RPMI8226 (cell line): Measurements from ENCODE around the gene MKRN2OS.
A peak's percentile ranks its signal among the peaks of the same experiment; 100 is the strongest.
"Not testable (repeated sequence)": the region's sequence is repeated elsewhere in the genome, so short reads cannot be mapped to it uniquely, and the experiment has no call there.

ENCODE experiments used
- DNase-seq: peaks from one replicate; pipeline ENCODE4 v3.0.0-alpha.2; 2015

Gene MKRN2OS

GRCh38 chr3:12560505-12561190 lies 15.3 kb upstream of the MKRN2OS start:
- no peak for DNase-seq

DNA sequence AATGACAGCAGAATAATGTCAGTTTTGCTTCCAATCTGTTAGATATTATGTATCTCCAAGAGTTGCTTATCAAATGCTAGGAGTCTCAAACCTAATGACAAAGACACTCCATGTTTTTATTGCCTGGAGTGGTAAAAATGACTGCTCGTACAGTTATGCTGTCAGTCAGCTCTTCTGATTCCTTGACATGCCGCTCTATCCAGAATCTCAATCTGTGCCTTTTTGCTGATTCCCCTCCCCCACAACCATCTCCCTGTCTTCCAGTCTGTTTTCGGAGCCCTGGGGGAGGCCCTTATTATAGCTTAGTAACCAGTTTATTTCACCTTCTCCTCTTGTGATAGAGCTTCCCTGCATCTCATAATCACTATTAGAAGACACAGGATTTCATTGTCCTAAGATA lies 14.2 kb upstream of the MKRN2OS start:
- no peak for DNase-seq

- DNase-seq: no peak
These were observed 13.4 kb upstream of the MKRN2OS start for GRCh38 chr3:12558706-12559105.

GRCh38 chr3:12557473-12558100 lies 12.3 kb upstream of the MKRN2OS start:
- peak; percentile 10 for DNase-seq

GRCh38 chr3:12556690-12557472 lies 11.6 kb upstream of the MKRN2OS start, which contains the start of gene MKRN2:
Gene MKRN2 (plus strand): TSS chr3:12557087. CDS start chr3:12557151, 64 bp downstream.
- DNase-seq: peak; percentile 91

GRCh38 chr3:12556314-12556689 lies 11.0 kb upstream of the MKRN2OS start:
- peak; percentile 25 for DNase-seq

DNA sequence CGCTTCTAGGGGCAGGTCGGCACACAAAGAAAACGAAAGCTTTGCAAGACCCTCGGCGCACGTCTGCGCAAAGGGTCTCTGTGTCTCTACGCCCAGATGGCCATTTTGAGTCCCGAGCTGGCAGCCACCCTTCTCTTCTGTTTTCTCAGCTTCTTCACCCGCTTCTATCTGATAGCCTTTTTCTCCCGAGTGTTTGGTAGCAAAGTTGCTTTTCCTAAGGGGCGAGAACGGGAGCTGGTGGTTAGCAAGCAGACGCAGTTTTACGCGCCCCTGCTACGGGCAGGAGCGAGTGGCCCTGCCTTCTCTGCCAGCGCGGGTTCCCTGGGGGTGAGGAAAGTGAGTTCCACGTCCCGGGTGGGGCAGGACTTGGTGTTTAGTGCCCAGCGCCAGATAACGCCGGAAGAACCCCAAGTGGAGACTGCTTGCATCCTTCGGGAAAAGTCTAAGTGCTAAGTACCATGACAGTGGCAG lies 8.7 kb upstream of the MKRN2OS start:
- peak; percentile 6 for DNase-seq

GRCh38 chr3:12549971-12550760 lies 4.9 kb upstream of the MKRN2OS start:
- no peak for DNase-seq

- no peak for DNase-seq
These were observed 437 bp downstream of the MKRN2OS start for GRCh38 chr3:12544652-12545472.

- DNase-seq: not testable (repeated sequence)
These were observed 1.8 kb downstream of the MKRN2OS start for GRCh38 chr3:12543497-12543896.

DNA sequence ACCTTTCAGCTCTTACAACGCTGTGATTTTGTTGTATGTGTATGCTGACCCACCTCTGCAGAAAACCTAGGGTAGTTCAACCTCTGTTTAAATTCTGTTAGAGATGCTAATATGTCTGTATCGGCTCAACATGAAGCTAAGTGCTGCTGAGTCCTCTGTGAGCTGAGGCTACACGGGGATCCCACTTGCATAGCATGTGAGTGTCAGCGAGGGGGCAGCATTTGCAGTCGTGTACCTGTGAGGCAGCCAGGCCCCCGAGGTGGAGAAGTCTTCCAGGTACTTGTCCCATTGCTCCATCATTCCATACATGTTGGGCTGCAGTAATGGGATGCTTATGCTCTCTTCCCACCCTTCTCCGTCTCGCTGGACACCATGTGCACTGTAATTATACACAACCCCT lies 3.7 kb downstream of the MKRN2OS start:
- no peak for DNase-seq

DNA sequence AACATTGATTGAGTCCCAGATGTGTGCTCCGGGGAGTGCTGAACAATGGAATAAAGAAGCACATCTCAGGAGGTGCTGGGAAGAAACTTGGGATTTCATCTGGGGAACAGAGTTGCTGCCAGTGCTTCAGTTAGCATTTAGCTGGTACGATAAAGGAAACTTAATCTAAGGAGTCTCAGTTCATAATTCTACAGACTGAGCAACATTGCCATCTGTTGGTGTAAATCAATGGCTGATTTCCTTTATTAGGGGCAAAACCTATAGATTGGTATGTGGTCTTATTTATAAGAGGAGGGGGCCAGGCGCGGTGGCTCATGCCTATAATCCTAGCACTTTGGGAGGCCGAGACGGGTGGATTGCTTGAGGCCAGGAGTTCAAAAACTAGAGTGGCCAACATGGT lies 8.9 kb downstream of the MKRN2OS start:
- DNase-seq: no peak

DNA sequence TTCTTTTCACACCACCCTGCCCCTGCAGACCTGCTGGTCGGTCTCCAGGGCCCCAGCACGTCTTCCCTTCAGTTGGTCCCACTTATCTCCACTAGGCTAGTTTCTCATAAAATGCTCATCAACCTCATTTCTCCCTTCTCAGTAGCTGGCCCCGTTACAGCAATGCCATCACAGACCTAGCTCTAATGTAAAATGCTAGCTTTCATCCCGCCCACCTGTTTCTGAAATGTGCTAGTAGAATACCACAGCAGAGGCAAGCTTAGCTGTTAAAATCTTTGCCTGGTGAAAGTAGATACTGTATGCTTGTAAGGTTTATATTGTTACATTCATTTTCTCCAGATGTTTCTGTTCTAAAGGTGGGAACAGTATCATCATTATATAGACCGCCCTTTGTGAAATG lies 13.1 kb downstream of the MKRN2OS start:
- no peak for DNase-seq

DNA sequence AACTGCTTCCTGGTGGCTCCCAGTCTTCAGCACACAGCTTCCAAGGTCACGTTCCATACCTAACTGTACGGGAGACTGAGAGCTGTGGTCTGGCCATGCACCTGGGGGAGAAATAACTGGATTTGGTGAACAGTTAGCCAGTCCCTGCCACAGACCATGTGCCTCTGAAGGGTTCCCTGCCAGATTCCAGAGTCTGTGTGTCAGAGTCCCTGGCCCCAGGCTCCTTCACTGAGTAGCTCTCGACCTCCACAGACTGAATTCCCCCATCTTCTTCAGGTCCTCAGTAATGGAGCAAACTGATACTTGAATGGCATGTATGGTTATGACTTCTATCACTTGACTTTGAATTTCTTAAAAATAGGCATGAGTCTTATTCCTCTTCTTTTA lies 17.5 kb downstream of the MKRN2OS start:
- no peak for DNase-seq

GRCh38 chr3:12522721-12523120 lies 22.6 kb downstream of the MKRN2OS start:
- DNase-seq: no peak

DNA sequence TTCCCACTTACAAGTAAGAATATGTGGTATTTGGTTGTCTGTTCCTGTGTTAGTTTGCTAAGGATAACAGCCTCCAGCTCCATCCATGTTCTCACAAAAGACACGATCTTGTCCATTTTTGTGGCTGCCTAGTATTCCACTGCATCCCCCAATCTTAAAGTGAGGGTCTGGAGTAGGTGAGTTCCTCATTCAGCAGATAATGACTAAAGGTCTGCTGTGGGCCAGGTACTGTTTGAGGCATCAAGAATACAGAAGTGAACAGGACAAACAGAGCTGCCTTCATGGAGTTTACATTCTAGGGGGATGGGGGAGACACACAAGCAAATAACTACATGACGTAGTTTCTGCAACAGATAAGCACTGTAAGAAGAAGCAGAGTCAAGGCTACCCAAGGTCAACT lies 24.3 kb downstream of the MKRN2OS start:
- DNase-seq: no peak

GRCh38 chr3:12518261-12519028 lies 26.9 kb downstream of the MKRN2OS start:
- DNase-seq: no peak

- no peak for DNase-seq
These were observed 28.4 kb downstream of the MKRN2OS start for GRCh38 chr3:12516873-12517272.

GRCh38 chr3:12515631-12516030 lies 29.7 kb downstream of the MKRN2OS start:
- DNase-seq: no peak

- no peak for DNase-seq
These were observed 31.4 kb downstream of the MKRN2OS start for GRCh38 chr3:12513694-12514446.
